ENCODE results near the gene AMIGO1. TPM values are rescaled to one million over a fixed set of nuclear protein-coding genes. Genes with fewer than 3 reads are reported as not detected.
A peak's percentile ranks its signal among the peaks of the same experiment; 100 is the strongest.

The AMIGO1 gene
- 5.2 and 5.4 TPM in 2 replicates for total RNA-seq
- long read RNA-seq, full-length matches to known transcripts = 1 of 5 reads
- long read RNA-seq, partial matches to known transcripts = 0 of 5 reads
- long read RNA-seq, other reads (novel, unspliced or antisense) = 4 of 5 reads

GRCh38 chr1:109509176-109510134 is at the start of gene AMIGO1:
AMIGO1 (minus strand) TSS chr1:109509727; CDS start chr1:109508912, 815 bp downstream.
- no peak within 1 kb of the TSS for H3K27ac Mint-ChIP-seq (ENCODE audit: unreplicated experiment)
- peaks cover 2% of the 10 kb centered on the region for H3K36me3 Mint-ChIP-seq (ENCODE audit: unreplicated experiment)
- peak within 1 kb of the TSS; percentile 82 for H3K4me3 Mint-ChIP-seq (ENCODE audit: unreplicated experiment)
- peaks cover 16% of the 10 kb centered on the region for H3K27me3 Mint-ChIP-seq (ENCODE audit: unreplicated experiment)
- no peak for DNase-seq (ENCODE audit: extremely low spot score, unreplicated experiment)
- H3K4me1 Mint-ChIP-seq (ENCODE audit: unreplicated experiment) = peaks cover 14% of the 10 kb centered on the region
- no peak for TF ChIP-seq CTCF (IDR thresholded peaks at IDR 0.05)
- no peaks in the 10 kb centered on the region for H3K9me3 Mint-ChIP-seq (ENCODE audit: unreplicated experiment)

GRCh38 chr1:109557520-109557919 is 48.0 kb upstream of the AMIGO1 start:
- Mint-ChIP-seq H3K9me3 (ENCODE audit: unreplicated experiment) (no peaks in the 10 kb centered on the region), H3K27ac (ENCODE audit: unreplicated experiment) (no peak overlapping the region), H3K4me3 (ENCODE audit: unreplicated experiment) (no peak overlapping the region), H3K27me3 (ENCODE audit: unreplicated experiment) (no peaks in the 10 kb centered on the region), H3K36me3 (ENCODE audit: unreplicated experiment) (peaks cover 8% of the 10 kb centered on the region), H3K4me1 (ENCODE audit: unreplicated experiment) (peaks cover 29% of the 10 kb centered on the region)
- no peak for DNase-seq (ENCODE audit: extremely low spot score, unreplicated experiment)
- no peak for TF ChIP-seq CTCF (IDR thresholded peaks at IDR 0.05)

GRCh38 chr1:109556563-109556962 is 47.0 kb upstream of the AMIGO1 start:
- H3K27me3 Mint-ChIP-seq (ENCODE audit: unreplicated experiment) = no peaks in the 10 kb centered on the region
- H3K9me3 Mint-ChIP-seq (ENCODE audit: unreplicated experiment) = no peaks in the 10 kb centered on the region
- no peak overlapping the region for H3K27ac Mint-ChIP-seq (ENCODE audit: unreplicated experiment)
- H3K4me3 Mint-ChIP-seq (ENCODE audit: unreplicated experiment) = no peak overlapping the region
- peaks cover 31% of the 10 kb centered on the region for H3K4me1 Mint-ChIP-seq (ENCODE audit: unreplicated experiment)
- H3K36me3 Mint-ChIP-seq (ENCODE audit: unreplicated experiment) = peaks cover 8% of the 10 kb centered on the region
- no peak for TF ChIP-seq CTCF (IDR thresholded peaks at IDR 0.05)
- no peak for DNase-seq (ENCODE audit: extremely low spot score, unreplicated experiment)

- peak; percentile 96 for DNase-seq (ENCODE audit: extremely low spot score, unreplicated experiment)
- no peak for TF ChIP-seq CTCF (IDR thresholded peaks at IDR 0.05)
- Mint-ChIP-seq H3K27ac (ENCODE audit: unreplicated experiment) (peak within 1 kb of the TSS; percentile 99), H3K36me3 (ENCODE audit: unreplicated experiment) (no peaks in the 10 kb centered on the region), H3K4me3 (ENCODE audit: unreplicated experiment) (peak within 1 kb of the TSS; percentile 99), H3K27me3 (ENCODE audit: unreplicated experiment) (no peaks in the 10 kb centered on the region), H3K4me1 (ENCODE audit: unreplicated experiment) (peaks cover 48% of the 10 kb centered on the region), H3K9me3 (ENCODE audit: unreplicated experiment) (no peaks in the 10 kb centered on the region)
Measured at GRCh38 chr1:109548321-109549267, 39.1 kb upstream of the AMIGO1 start, which contains the start of gene GNAI3. GNAI3 (plus strand) TSS chr1:109548615; CDS start chr1:109548721, 106 bp downstream.
